ENCODE measurements around the gene MCTP1. TPM values are rescaled to one million over a fixed set of nuclear protein-coding genes. Genes with fewer than 3 reads are reported as not detected.

MCTP1 gene
- total and polyA plus RNA-seq, 10 of the 15 experiments (the other 5 are each of a cell fraction or from before 2014, with no cell fraction given) = 12.6 to 45.9 (median 18.8) TPM

DNA sequence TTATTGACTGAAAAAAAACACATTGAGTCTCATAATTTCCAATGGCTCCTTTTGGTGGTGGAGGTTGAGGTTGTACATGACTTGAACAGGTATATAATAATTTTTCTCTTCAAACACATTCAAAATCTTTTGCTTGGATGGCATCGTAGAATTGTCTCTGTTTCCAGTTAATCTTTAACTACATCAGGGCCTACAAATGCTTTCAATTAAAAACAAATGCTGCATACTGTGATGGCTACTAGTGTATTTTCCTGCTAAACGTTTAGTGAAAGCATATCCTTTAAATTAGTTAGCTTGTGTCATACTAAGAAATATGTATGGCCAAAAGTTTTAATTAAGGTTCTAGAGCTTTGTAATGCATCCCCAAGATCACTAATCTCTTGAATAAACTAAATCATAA lies 352.6 kb downstream of the MCTP1 start:
- DNase-seq (ENCODE audit: low read depth, low spot score) = no peak
- Histone ChIP-seq H2AFZ (ENCODE audit: control insufficient read depth, low read depth, low read length) (no peak overlapping the region), H3K36me3 (ENCODE audit: control insufficient read depth in 2 of 2, insufficient read depth in 2 of 2, low read length in 1 of 2) (peaks cover 0 to 2% of the 10 kb centered on the region in 2 experiments; a peak in 1 of 4 replicates), H3K79me2 (ENCODE audit: control insufficient read depth, insufficient read depth, low read length) (no peaks in the 10 kb centered on the region), H3K9me3 (replicated peaks; ENCODE audit: control insufficient read depth, insufficient read depth, low read length) (no peaks in the 10 kb centered on the region), H3K27ac (ENCODE audit: control insufficient read depth, insufficient read depth) (no peak overlapping the region), H3K4me2 (ENCODE audit: control insufficient read depth, insufficient read depth) (no peak overlapping the region), H3K27me3 (replicated peaks in 1 of 2; ENCODE audit: control insufficient read depth in 2 of 2, insufficient read depth in 2 of 2, low read length in 1 of 2) (no peaks in the 10 kb centered on the region), H4K20me1 (ENCODE audit: control insufficient read depth, insufficient read depth) (no peaks in the 10 kb centered on the region), H3K9ac (ENCODE audit: control insufficient read depth, insufficient read depth, low read length) (no peak overlapping the region), H3K4me3 (no peak overlapping the region), H3K4me1 (ENCODE audit: control insufficient read depth, insufficient read depth, low read length) (no peaks in the 10 kb centered on the region)
- intact Hi-C loops (cut with micrococcal nuclease; ENCODE audit: unreplicated experiment) = no loop called here
- RAD21 ChIA-PET (ENCODE audit: unreplicated experiment) = no interaction called here
- WGBS (ENCODE audit: insufficient coverage, insufficient replicate concordance, low lambda C conversion rate, missing lambda C conversion rate) = 31% methylated on average over 2 of the region's 2 CpGs
- ATAC-seq = no peak
- SMC1A ChIA-PET (ENCODE audit: uncharacterized antibody, unreplicated experiment) = interaction anchor here (2.0 kb wide), 1 partner anchor 13 kb away, joined by 6 read pairs; no protein-coding TSS in a partner anchor
- in situ Hi-C loops (cut with MboI) = no loop called here
- TF ChIP-seq HDAC2 (IDR thresholded peaks at IDR 0.05) (no peak), POLR2AphosphoS2 (IDR thresholded peaks at IDR 0.05; ENCODE audit: low read depth, low read length) (no peak), SREBF2 (IDR thresholded peaks at IDR 0.05; ENCODE audit: low read length) (no peak), PRDM15 (CRISPR knock-in tag; IDR thresholded peaks at IDR 0.05) (no peak), ZSCAN29 (IDR thresholded peaks at IDR 0.05) (no peak)
- TF ChIP-seq, protein P1, sequence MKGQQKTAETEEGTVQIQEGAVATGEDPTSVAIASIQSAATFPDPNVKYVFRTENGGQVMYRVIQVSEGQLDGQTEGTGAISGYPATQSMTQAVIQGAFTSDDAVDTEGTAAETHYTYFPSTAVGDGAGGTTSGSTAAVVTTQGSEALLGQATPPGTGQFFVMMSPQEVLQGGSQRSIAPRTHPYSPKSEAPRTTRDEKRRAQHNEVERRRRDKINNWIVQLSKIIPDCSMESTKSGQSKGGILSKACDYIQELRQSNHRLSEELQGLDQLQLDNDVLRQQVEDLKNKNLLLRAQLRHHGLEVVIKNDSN (IDR thresholded peaks at IDR 0.05; ENCODE audit: borderline replicate concordance, extremely low read length, insufficient read depth, low read depth, low read length) = no peak
- BruUV-seq (replicated peaks) = no TSS peak
- CTCF ChIA-PET = no interaction called here
- no peak for FAIRE-seq
- POLR2A ChIA-PET = no interaction called here

Measured in GM12878 (cell line).